Heart left ventricle (tissue), 16 donors: ENCODE measurements around the gene STPG4. TPM values are rescaled to one million over a fixed set of nuclear protein-coding genes. Genes with fewer than 3 reads are reported as not detected.
A peak's percentile ranks its signal among the peaks of the same experiment; 100 is the strongest.
"Not testable (repeated sequence)": the region's sequence is repeated elsewhere in the genome, so short reads cannot be mapped to it uniquely, and the experiment has no call there.

Source experiments
- ATAC-seq, 4 donors: fragments of 200-7000 bp; cut with Tn5 transposase; one replicate each; pipeline ENCODE4 v1.9.1; 2020 to 2022; ENCODE audit warnings: moderate library complexity in 4 of 4, mild to moderate bottlenecking in 3 of 4, moderate number of reproducible peaks in 1 of 4
- DNase-seq, 5 donors: peaks; one replicate each; pipeline ENCODE4 v3.0.0-alpha.2; 2020
- H3K27ac ChIP-seq, 12 donors: fragments of 200-600 bp; sonication (generic) in 4 of 12; one replicate each; pipeline versions ENCODE4 v1.5.0 to v1.8.0; 2016 to 2022; ENCODE audit warnings: mild to moderate bottlenecking in 2 of 12
- H3K27me3 ChIP-seq, 9 donors: fragments of 200-600 bp; sonication (generic) in 2 of 9; one replicate each; pipeline versions ENCODE4 v1.5.1 to v1.8.0; 2016 to 2022; ENCODE audit warnings: mild to moderate bottlenecking in 3 of 9
- H3K36me3 ChIP-seq, 9 donors: fragments of 200-600 bp; sonication (generic) in 2 of 9; one replicate each; pipeline versions ENCODE4 v1.5.0 to v1.8.0; 2018 to 2022; ENCODE audit warnings: mild to moderate bottlenecking in 2 of 9
- H3K4me1 ChIP-seq, 12 donors: fragments of 200-600 bp; sonication (generic) in 4 of 12; one replicate each; pipeline versions ENCODE4 v1.5.0 to v1.8.0; 2016 to 2022; ENCODE audit warnings: mild to moderate bottlenecking in 3 of 12
- H3K4me3 ChIP-seq, 12 donors: fragments of 200-600 bp; sonication (generic) in 4 of 12; one replicate each; pipeline versions ENCODE4 v1.5.0 to v1.8.0; 2017 to 2022; ENCODE audit warnings: mild to moderate bottlenecking in 9 of 12, moderate library complexity in 4 of 12
- H3K9me3 ChIP-seq, 12 donors: fragments of 200-600 bp; sonication (generic) in 4 of 12; one replicate each; pipeline versions ENCODE4 v1.5.0 to v1.8.0; 2016 to 2022; ENCODE audit warnings: mild to moderate bottlenecking in 1 of 12
- POLR2A ChIP-seq, 2 donors: fragments of 450-650 bp; IDR thresholded peaks; one replicate each; pipeline ENCODE4 v1.6.1; 2017; ENCODE audit warnings: antibody characterized with exemption in 2 of 2, mild to moderate bottlenecking in 2 of 2, moderate library complexity in 2 of 2
- WGBS, 4 donors: extraction: QIAGEN DNeasy Blood & Tissue Kit in 2 of 4; methylation state at CpG; one replicate each; pipeline versions ENCODE4 v1.1.5 to v1.1.7; 2013 to 2018; 5-methylcytosine and 5-hydroxymethylcytosine counted together
- intact Hi-C, 10 donors: fragments of 100-400 bp; cut with DNase I; formaldehyde crosslinking; loops; one replicate each; pipeline versions ENCODE4 v1.11.1 to v1.14.2; 2022
- polyA plus RNA-seq, 2 donors: library from polyadenylated mRNA; stranded (reverse); fragments of 200-250 nt; gene quantifications; one replicate each; pipeline ENCODE4 v1.2.3, GENCODE V29; 2013
- total RNA-seq, 9 donors: library from RNA; depleted of rRNA in 2 of 9; stranded (reverse); fragments of >200 nt in 2 of 9; fragmentation: NEBNext Ultra II Directional in 3 of 9; extraction: Animal tissue kit (Norgen Biotek cat#: 25700) in 3 of 9; gene quantifications; one replicate each; pipeline versions ENCODE4 v1.1.0 to v1.2.4, GENCODE V29; 2016 to 2023
- TF ChIP-seq, protein P1 (sequence below), 12 donors: fragments of 200-600 bp; sonication (generic) in 4 of 12; IDR thresholded peaks; one replicate each; pipeline versions ENCODE4 v1.5.0 to v1.8.0; 2018 to 2022; ENCODE audit warnings: antibody characterized with exemption in 12 of 12, mild to moderate bottlenecking in 5 of 12
- donor health status: ischemic (EF 13 %, LVEDD 7.1; RV severe dilation, severe dysfunction).
- donor health status: healthy with polysubstance abuse.
- donor health status: DM: no; HTN: yes; CAD: no.
- donor health status: DM: no; HTN: no; CAD: no.
- donor health status: ischemic (EF 25% LVEDD 6.9; RV normal size, moderate dysfunction).
- donor health status: ischemic (EF 25% LVEDD 5.7; RV mildly dilated, moderate dysfunction).
- donor health status: healthy.
- donor health status: DM: yes; HTN: yes; CAD: no.
- donor health status: ischemic (EF 35%, LVEDD 5.7; RV mildly dilated, moderate dysfunction).
- donor health status: nonischemic (EF 11% LVEDD 7.7; RV severe dilation, severe dysfunction).
- donor health status: DM: yes; HTN: yes; CAD: no.
- donor health status: PGD.
- donor health status: ischemic (EF 29% LVEDD 5.4; RV normal size, mild dysfunction).
- donor health status: nonischemic (EF 23%, LVEDD 6.1; RV moderate dilation, normal function).

STPG4 gene
- total and polyA plus RNA-seq, 11 donors: 0.52 TPM; not detected in 10

DNA sequence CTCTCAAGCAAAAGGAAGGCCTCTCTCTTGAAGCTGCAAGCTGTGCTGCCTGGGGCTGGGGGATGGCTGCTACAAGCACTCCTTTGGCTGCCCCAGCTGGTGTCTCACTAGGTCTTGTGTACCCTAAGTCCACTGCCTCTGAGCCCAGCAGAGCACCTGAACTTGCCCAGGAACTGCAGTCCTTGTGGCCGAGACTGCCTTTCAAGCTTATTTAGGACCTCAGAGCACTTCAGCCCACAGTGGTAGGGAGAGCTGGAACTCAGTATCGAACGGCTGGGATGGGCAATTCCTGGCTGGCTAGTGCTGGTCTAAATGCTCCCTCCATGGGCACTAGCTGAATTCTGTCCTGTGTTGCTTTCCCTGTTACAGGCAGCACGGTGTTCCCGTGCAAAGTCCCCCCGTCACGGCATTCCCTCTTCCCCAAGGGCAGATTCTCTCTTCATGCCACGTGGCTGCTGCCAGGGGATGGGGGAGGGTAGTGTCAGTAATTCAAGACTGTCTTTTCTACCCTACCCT, 25.9 kb downstream of the STPG4 start:
- no peak overlapping the region for H3K4me3 ChIP-seq
- intact Hi-C loops: no loop called here
- no peak overlapping the region for H3K27ac ChIP-seq
- H3K27me3 ChIP-seq: no peaks in the 10 kb centered on the region
- TF ChIP-seq, protein P1, sequence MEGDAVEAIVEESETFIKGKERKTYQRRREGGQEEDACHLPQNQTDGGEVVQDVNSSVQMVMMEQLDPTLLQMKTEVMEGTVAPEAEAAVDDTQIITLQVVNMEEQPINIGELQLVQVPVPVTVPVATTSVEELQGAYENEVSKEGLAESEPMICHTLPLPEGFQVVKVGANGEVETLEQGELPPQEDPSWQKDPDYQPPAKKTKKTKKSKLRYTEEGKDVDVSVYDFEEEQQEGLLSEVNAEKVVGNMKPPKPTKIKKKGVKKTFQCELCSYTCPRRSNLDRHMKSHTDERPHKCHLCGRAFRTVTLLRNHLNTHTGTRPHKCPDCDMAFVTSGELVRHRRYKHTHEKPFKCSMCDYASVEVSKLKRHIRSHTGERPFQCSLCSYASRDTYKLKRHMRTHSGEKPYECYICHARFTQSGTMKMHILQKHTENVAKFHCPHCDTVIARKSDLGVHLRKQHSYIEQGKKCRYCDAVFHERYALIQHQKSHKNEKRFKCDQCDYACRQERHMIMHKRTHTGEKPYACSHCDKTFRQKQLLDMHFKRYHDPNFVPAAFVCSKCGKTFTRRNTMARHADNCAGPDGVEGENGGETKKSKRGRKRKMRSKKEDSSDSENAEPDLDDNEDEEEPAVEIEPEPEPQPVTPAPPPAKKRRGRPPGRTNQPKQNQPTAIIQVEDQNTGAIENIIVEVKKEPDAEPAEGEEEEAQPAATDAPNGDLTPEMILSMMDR (IDR thresholded peaks at IDR 0.05): no peak
- TF ChIP-seq POLR2A (IDR thresholded peaks at IDR 0.05): no peak
- DNase-seq (no peak), ATAC-seq (peak; percentile 41 to 79 (median 48))
- peaks cover 0 to 6% (median 0%) of the 10 kb centered on the region in 12 donors for H3K4me1 ChIP-seq
- whole genome bisulfite sequencing, 4 donors: 60 to 77% (median 75%) methylated on average over 6 to 8 of the region's 8 CpGs
- H3K9me3 ChIP-seq: peaks cover 0 to 11% (median 0%) of the 10 kb centered on the region in 12 donors
- H3K36me3 ChIP-seq: no peaks in the 10 kb centered on the region

DNA sequence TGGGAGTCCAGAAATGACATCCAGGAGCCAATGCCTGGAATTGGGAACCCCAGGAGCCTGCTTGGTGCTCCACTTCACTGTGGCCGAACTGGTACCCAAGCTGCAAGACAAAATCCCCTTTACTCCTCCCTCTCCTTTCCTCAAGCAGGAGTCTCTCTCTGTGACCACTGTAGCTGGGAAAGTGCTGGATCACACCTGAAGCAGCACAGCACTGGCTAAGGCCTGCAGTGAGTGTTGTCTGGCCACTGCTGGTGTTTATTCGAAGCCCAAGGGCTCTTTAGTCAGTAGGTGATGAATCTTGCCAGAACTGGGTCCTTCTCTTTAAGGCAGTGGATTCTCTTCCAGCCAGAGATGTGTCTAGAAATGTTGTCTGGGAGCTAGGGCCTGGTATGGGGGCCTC, 26.4 kb downstream of the STPG4 start:
- no peaks in the 10 kb centered on the region for H3K27me3 ChIP-seq
- intact Hi-C loops: no loop called here
- peaks cover 0 to 10% (median 0%) of the 10 kb centered on the region in 12 donors for H3K9me3 ChIP-seq
- no peaks in the 10 kb centered on the region for H3K36me3 ChIP-seq
- no peak overlapping the region for H3K27ac ChIP-seq
- ATAC-seq: no peak
- H3K4me1 ChIP-seq: peaks cover 0 to 6% (median 0%) of the 10 kb centered on the region in 12 donors
- 95 to 100% (median 97%) methylated on average over 2 of the region's 2 CpGs for WGBS, 4 donors
- no peak overlapping the region for H3K4me3 ChIP-seq
- DNase-seq: no peak
- TF ChIP-seq, protein P1 (IDR thresholded peaks at IDR 0.05): no peak
- no peak for TF ChIP-seq POLR2A (IDR thresholded peaks at IDR 0.05)

DNA sequence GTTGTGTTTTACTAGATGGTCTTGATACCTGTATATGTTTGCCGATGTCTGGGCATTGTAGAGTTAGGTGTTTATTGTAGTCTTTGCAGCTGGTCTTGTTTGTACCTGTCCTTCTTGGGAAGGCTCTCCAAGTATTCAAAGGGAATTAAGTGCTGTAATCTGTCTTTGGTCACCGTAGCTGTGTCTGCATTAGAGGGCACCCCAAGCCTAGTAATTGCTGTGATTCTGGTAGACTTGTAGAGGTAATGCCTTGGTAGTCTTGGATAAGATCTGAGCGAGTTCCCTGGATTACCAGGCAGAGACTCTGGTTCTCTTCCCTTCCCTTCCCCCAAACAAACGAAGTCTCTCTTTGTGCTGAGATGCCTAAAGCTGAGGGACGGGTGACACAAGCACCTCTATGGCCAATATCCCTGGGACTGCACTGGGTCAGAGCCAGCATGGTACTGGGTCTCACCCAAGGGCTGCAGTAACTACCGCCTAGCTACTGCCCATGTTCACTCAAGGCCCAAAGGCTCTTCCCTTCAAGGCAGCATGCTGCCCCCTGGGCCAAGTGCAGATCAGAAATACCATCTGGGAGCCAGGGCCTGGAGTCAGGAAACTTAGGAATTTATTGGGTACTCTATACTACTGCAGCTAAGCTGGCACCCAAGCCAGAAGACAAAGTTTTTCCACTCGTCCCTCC, 27.1 kb downstream of the STPG4 start:
- TF ChIP-seq, protein P1 (IDR thresholded peaks at IDR 0.05): no peak
- TF ChIP-seq POLR2A (IDR thresholded peaks at IDR 0.05): no peak
- no peak for ATAC-seq
- H3K9me3 ChIP-seq: peaks cover 0 to 10% (median 0%) of the 10 kb centered on the region in 12 donors
- 82 to 86% (median 84%) methylated on average over 6 to 7 of the region's 7 CpGs for WGBS, 4 donors
- no peak overlapping the region for H3K27ac ChIP-seq
- intact Hi-C loops: no loop called here
- no peaks in the 10 kb centered on the region for H3K36me3 ChIP-seq
- H3K4me3 ChIP-seq: no peak overlapping the region
- H3K27me3 ChIP-seq: no peaks in the 10 kb centered on the region
- H3K4me1 ChIP-seq: peaks cover 0 to 6% (median 0%) of the 10 kb centered on the region in 12 donors
- no peak for DNase-seq

DNA sequence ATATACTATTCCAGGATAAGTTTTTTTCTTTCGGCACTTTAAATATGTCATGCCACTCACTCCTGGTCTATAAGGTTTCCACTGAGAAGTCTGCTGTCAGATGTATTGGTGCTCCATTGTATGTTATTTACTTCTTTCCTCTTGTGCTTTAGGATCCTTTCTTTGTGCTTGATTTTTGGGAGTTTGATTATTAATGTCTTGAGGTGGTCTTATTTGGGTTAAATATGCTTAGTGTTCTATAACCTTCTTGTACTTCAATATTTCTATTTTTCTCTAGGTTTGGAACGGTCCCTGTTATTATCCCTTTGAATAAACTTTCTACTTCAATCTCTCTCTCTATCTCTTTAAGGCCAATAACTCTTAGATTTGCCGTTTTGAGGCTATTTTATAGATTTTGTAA, 28.3 kb downstream of the STPG4 start:
- H3K4me1 ChIP-seq: peaks cover 0 to 6% (median 0%) of the 10 kb centered on the region in 12 donors
- no peak overlapping the region for H3K27ac ChIP-seq
- no peaks in the 10 kb centered on the region for H3K36me3 ChIP-seq
- DNase-seq (no peak), ATAC-seq (no peak)
- WGBS, 4 donors: 93 to 98% (median 95%) methylated on average over 3 of the region's 3 CpGs
- TF ChIP-seq POLR2A (IDR thresholded peaks at IDR 0.05): no peak
- TF ChIP-seq, protein P1 (IDR thresholded peaks at IDR 0.05): no peak
- peaks cover 0 to 10% (median 0%) of the 10 kb centered on the region in 12 donors for H3K9me3 ChIP-seq
- H3K27me3 ChIP-seq: no peaks in the 10 kb centered on the region
- no peak overlapping the region for H3K4me3 ChIP-seq
- intact Hi-C loops: no loop called here

DNA sequence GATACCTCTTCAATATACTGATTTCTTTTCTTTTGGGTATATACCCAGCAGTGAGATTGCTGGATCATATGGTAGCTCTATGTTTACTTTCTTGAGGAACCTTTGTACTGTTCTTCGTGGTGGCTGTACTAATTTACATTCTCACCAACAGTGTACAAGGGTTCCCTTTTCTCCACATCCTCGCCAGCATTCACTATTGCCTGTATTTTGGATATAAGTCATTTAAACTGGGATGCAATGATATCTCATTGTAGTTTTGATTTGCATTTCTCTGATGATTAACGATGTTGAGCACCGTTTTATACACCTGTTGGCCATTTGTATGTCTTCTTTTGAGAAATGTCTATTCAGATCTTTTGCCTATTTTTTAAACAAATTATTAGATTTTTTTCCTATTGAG, 30.4 kb downstream of the STPG4 start:
- WGBS, 4 donors: 91 to 96% (median 95%) methylated on average over 4 of the region's 4 CpGs
- H3K36me3 ChIP-seq, ATAC-seq, intact Hi-C loops, H3K4me1 ChIP-seq, DNase-seq, H3K4me3 ChIP-seq, H3K27me3 ChIP-seq, H3K27ac ChIP-seq, H3K9me3 ChIP-seq: not testable (repeated sequence)

DNA sequence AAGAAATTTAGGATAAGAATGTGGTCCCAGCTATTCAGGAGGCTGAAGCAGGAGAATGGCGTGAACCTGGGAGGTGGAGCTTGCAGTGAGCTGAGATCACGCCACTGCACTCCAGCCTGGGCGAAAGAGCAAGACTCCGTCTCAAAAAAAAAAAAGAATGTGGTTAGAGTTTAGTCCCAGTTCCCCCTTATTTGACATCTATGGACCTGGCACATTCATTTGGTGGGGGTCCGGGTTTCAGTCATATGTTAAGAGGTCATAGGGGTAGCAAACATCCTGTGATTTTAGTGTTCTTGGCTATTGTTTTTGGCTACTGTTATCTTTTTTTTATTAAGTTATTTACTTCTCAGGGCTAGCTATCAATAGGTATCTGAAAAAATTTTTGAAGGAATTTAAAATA, 34.7 kb downstream of the STPG4 start:
- H3K27me3 ChIP-seq, ATAC-seq, DNase-seq, H3K36me3 ChIP-seq, H3K27ac ChIP-seq, intact Hi-C loops, H3K9me3 ChIP-seq, H3K4me3 ChIP-seq, H3K4me1 ChIP-seq: not testable (repeated sequence)
- WGBS, 4 donors: 88 to 95% (median 93%) methylated on average over 5 of the region's 5 CpGs
